GM20000 (cell line): ENCODE measurements around the gene TWF1.
A peak's percentile ranks its signal among the peaks of the same experiment; 100 is the strongest.

Source experiments
- DNase-seq: peaks from one replicate; pipeline ENCODE4 v3.0.0; 2012; ENCODE audit warnings: low spot score
- CTCF ChIP-seq: IDR thresholded peaks from 2 replicates; pipeline ENCODE4 v1.5.1; 2012; ENCODE audit warnings: mild to moderate bottlenecking, control low read depth; ENCODE audit errors: extremely low read depth, missing control alignments

TWF1 gene

GRCh38 chr12:43840338-43840737 is 34.2 kb upstream of the TWF1 start:
- TF ChIP-seq CTCF = no peak
- DNase-seq = no peak

- no peak for TF ChIP-seq CTCF
- peak; percentile 30 for DNase-seq
Measured at GRCh38 chr12:43836475-43836989, 30.4 kb upstream of the TWF1 start.

GRCh38 chr12:43835656-43836474 is 29.7 kb upstream of the TWF1 start, which contains the start of gene TMEM117:
Gene TMEM117, plus strand, starts transcription at chr12:43836081.
- no peak for TF ChIP-seq CTCF
- DNase-seq = peak; percentile 88

- TF ChIP-seq CTCF = no peak
Measured at GRCh38 chr12:43835264-43835655, 29.1 kb upstream of the TWF1 start.

GRCh38 chr12:43832463-43833168 is 26.5 kb upstream of the TWF1 start:
- DNase-seq = no peak
- TF ChIP-seq CTCF = no peak

More at GRCh38 chr12:43835264-43835655, 29.1 kb upstream of the TWF1 start:
- DNase-seq = no peak

- DNase-seq = no peak
- TF ChIP-seq CTCF = no peak
Measured at GRCh38 chr12:43827093-43827492, 21.0 kb upstream of the TWF1 start.

- DNase-seq = no peak
- no peak for TF ChIP-seq CTCF
Measured at GRCh38 chr12:43826681-43827080, 20.6 kb upstream of the TWF1 start.
